Measurements from ENCODE around the gene EXOSC5. TPM values are rescaled to one million over a fixed set of nuclear protein-coding genes. Genes with fewer than 3 reads are reported as not detected.

EXOSC5 gene
- total and polyA plus RNA-seq, 2 of the 4 experiments (the other 2 are of a cell fraction) = 19.0 to 25.2 TPM

DNA sequence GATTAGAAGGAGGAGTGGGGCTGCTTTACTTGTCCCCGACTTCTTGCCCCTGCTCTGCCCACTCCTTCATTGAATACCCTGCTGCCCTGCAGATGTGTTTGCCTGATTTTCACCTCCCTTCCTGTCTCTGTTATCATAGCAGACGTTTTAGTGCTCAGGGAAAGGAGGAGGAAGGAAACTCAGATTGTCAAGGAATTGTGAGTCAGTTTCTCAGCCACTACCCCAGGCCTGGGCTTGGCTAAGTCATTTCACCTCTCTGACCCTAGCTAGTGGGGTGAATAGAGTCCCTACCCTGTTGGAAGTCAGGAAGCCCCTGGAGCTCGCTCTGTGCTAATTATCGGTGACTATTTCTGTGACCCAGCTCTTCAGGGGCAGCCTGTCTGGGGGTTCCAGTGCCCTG, 4.3 kb upstream of the EXOSC5 start:
- no peak overlapping the region for H3K4me2 ChIP-seq (ENCODE audit: low read depth, low read length)
- POLR2A ChIA-PET (ENCODE audit: unreplicated experiment) = no interaction called here

More for the DNA sequence above, 4.3 kb upstream of the EXOSC5 start:
- Histone ChIP-seq H3K18ac (ENCODE audit: low read depth, low read length) (no peak overlapping the region), H2BK120ac (ENCODE audit: low read depth, low read length) (no peak overlapping the region), H3K56ac (ENCODE audit: extremely low read depth, insufficient read depth, low read length) (no peak overlapping the region), H4K91ac (ENCODE audit: insufficient read depth, low read depth, low read length) (no peak overlapping the region), H2AK5ac (ENCODE audit: low read depth, low read length) (no peak overlapping the region), H3K23ac (ENCODE audit: low read depth, low read length) (no peak overlapping the region), H3K79me1 (ENCODE audit: low read depth in 1 of 2, low read length in 2 of 2) (peaks cover 23 to 36% of the 10 kb centered on the region in 2 experiments), H3K27ac (ENCODE audit: insufficient read depth, low read length) (no peak overlapping the region), H4K5ac (ENCODE audit: low read depth, low read length) (no peak overlapping the region), H4K8ac (ENCODE audit: low read depth in 2 of 2, low read length in 2 of 2) (no peak overlapping the region), H2BK5ac (ENCODE audit: low read depth, low read length, poor library complexity, severe bottlenecking) (no peak overlapping the region), H2AFZ (replicated peaks; ENCODE audit: low read length, poor library complexity) (no peak overlapping the region), H3K27me3 (ENCODE audit: control insufficient read depth, insufficient read depth, low read length) (no peaks in the 10 kb centered on the region), H4K20me1 (ENCODE audit: insufficient read depth, low read length) (no peaks in the 10 kb centered on the region), H3K9ac (ENCODE audit: low read depth, low read length) (no peak overlapping the region), H3K9me1 (ENCODE audit: insufficient read depth, low read length) (peaks cover 15% of the 10 kb centered on the region; the same call in 1 of the 2 replicates), H3K4me1 (ENCODE audit: control insufficient read depth, insufficient read depth, low read length) (peaks cover 4% of the 10 kb centered on the region; the same call in 1 of the 2 replicates), H3K4me3 (ENCODE audit: insufficient read depth, low read depth, low read length) (no peak overlapping the region), H2BK15ac (ENCODE audit: low read depth, low read length) (no peak overlapping the region), H3K4ac (ENCODE audit: low read depth, low read length) (no peak overlapping the region), H2AK9ac (replicated peaks; ENCODE audit: low read depth, low read length, poor library complexity) (no peak overlapping the region), H3K36me3 (ENCODE audit: control insufficient read depth, insufficient read depth, low read length) (0 out of 2 replicates have a peak, but pooled peaks cover 5% of the 10 kb centered on the region), H3K14ac (replicated peaks; ENCODE audit: low read depth, low read length) (no peak overlapping the region), H3K9me3 (ENCODE audit: control insufficient read depth, insufficient read depth, low read length) (no peaks in the 10 kb centered on the region), H2BK20ac (ENCODE audit: low read depth, low read length) (no peak overlapping the region)
- WGBS, 2 experiments (ENCODE audit: extremely low coverage in 2 of 2, insufficient read length in 1 of 2) = no CpG with 5 or more reads among the region's 4 CpGs
- CTCF ChIA-PET = no interaction called here
- in situ Hi-C loops (cut with MboI; ENCODE audit: low sequenced_read_pairs) (no loop called here), dilution Hi-C loops (cut with HindIII; ENCODE audit: low sequenced_read_pairs, unreplicated experiment) (no loop called here), intact Hi-C loops (cut with micrococcal nuclease) (no loop called here)
- no peak for ATAC-seq (ENCODE audit: low read depth)
- DNase-seq = no peak
- TF ChIP-seq SMC3 (IDR thresholded peaks at IDR 0.05; ENCODE audit: low read depth, low read length) (no peak), MXI1 (IDR thresholded peaks at IDR 0.05; ENCODE audit: borderline replicate concordance, low read depth, low read length) (no peak), USF2 (IDR thresholded peaks at IDR 0.05; ENCODE audit: low read depth, low read length) (no peak), NFE2L2 (IDR thresholded peaks at IDR 0.05; ENCODE audit: low read depth, low read length) (no peak), MAFK (IDR thresholded peaks at IDR 0.05; ENCODE audit: low read depth, low read length) (no peak), BHLHE40 (IDR thresholded peaks at IDR 0.05; ENCODE audit: low read depth, low read length) (no peak), CHD1 (IDR thresholded peaks at IDR 0.05; ENCODE audit: low read depth, low read length) (no peak), MAZ (IDR thresholded peaks at IDR 0.05; ENCODE audit: borderline replicate concordance, low read depth, low read length) (no peak), RCOR1 (IDR thresholded peaks at IDR 0.05; ENCODE audit: insufficient replicate concordance, low read length) (no peak), CTCF (conservative IDR thresholded peaks at IDR 0.05; ENCODE audit: low read depth, low read length) (no peak), FOS (IDR thresholded peaks at IDR 0.05; ENCODE audit: low read depth, low read length) (no peak), POLR2A (IDR thresholded peaks at IDR 0.05; ENCODE audit: low read depth, low read length) (no peak), RFX5 (IDR thresholded peaks at IDR 0.05; ENCODE audit: low read depth, low read length) (no peak)
- TF ChIP-seq, protein P1, sequence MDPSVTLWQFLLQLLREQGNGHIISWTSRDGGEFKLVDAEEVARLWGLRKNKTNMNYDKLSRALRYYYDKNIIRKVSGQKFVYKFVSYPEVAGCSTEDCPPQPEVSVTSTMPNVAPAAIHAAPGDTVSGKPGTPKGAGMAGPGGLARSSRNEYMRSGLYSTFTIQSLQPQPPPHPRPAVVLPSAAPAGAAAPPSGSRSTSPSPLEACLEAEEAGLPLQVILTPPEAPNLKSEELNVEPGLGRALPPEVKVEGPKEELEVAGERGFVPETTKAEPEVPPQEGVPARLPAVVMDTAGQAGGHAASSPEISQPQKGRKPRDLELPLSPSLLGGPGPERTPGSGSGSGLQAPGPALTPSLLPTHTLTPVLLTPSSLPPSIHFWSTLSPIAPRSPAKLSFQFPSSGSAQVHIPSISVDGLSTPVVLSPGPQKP (IDR thresholded peaks at IDR 0.05; ENCODE audit: borderline replicate concordance, low read depth, low read length) = no peak
- BruUV-seq (replicated peaks) = no TSS peak
